Kidney epithelial cell (primary cell): Measurements from ENCODE around the gene MAPKAPK2. TPM values are rescaled to one million over a fixed set of nuclear protein-coding genes. Genes with fewer than 3 reads are reported as not detected.

Experiments used
- DNase-seq: peaks from one replicate; pipeline ENCODE4 v3.0.0-alpha.2; 2010; ENCODE audit warnings: low read depth
- H3K27me3 ChIP-seq: 2 replicates; pipeline ENCODE4 v1.6.0; 2011; ENCODE audit warnings: low read length; ENCODE audit not compliant: control insufficient read depth, insufficient read depth
- H3K36me3 ChIP-seq: 2 replicates; pipeline ENCODE4 v1.5.1; 2011; ENCODE audit warnings: low read length; ENCODE audit not compliant: control insufficient read depth, insufficient read depth
- H3K4me3 ChIP-seq: 2 replicates; pipeline ENCODE4 v1.5.1; 2011; ENCODE audit warnings: low read depth, mild to moderate bottlenecking, control low read depth, low read length
- CTCF ChIP-seq: IDR thresholded peaks from 2 replicates; pipeline ENCODE4 v1.5.1; 2011; ENCODE audit warnings: mild to moderate bottlenecking, moderate library complexity, low read length, control low read depth, inconsistent platforms; ENCODE audit not compliant: insufficient read depth, poor library complexity, severe bottlenecking
- total RNA-seq: library from RNA; depleted of rRNA; stranded (reverse); fragments of >200 nt; gene quantifications from 2 replicates; pipeline ENCODE4 v1.2.3, GENCODE V29; 2015

Gene MAPKAPK2
- total RNA-seq, 1 donor from 2014 or later = 64.0 TPM

- TF ChIP-seq CTCF = no peak
- DNase-seq = no peak
- H3K27me3 ChIP-seq = no peaks in the 10 kb centered on the region
- H3K36me3 ChIP-seq = no peaks in the 10 kb centered on the region
- H3K4me3 ChIP-seq = no peak overlapping the region
Measured at GRCh38 chr1:206742719-206743383, 58.1 kb downstream of the MAPKAPK2 start.

- H3K36me3 ChIP-seq = no peaks in the 10 kb centered on the region
- no peak for TF ChIP-seq CTCF
- DNase-seq = no peak
Measured at GRCh38 chr1:206744683-206745082, 60.0 kb downstream of the MAPKAPK2 start.

GRCh38 chr1:206745301-206745700 is 60.6 kb downstream of the MAPKAPK2 start:
- no peak overlapping the region for H3K4me3 ChIP-seq
- DNase-seq = no peak
- H3K36me3 ChIP-seq = no peaks in the 10 kb centered on the region
- no peak for TF ChIP-seq CTCF
- H3K27me3 ChIP-seq = no peaks in the 10 kb centered on the region

More at GRCh38 chr1:206744683-206745082, 60.0 kb downstream of the MAPKAPK2 start:
- no peaks in the 10 kb centered on the region for H3K27me3 ChIP-seq
- H3K4me3 ChIP-seq = no peak overlapping the region

GRCh38 chr1:206748348-206749030 is 63.8 kb downstream of the MAPKAPK2 start:
- no peaks in the 10 kb centered on the region for H3K36me3 ChIP-seq
- DNase-seq = no peak
- no peak for TF ChIP-seq CTCF
- no peak overlapping the region for H3K4me3 ChIP-seq
- peaks cover 2% of the 10 kb centered on the region for H3K27me3 ChIP-seq

GRCh38 chr1:206751891-206752290 is 67.2 kb downstream of the MAPKAPK2 start:
- DNase-seq = no peak
- no peak for TF ChIP-seq CTCF
- no peaks in the 10 kb centered on the region for H3K36me3 ChIP-seq
- H3K4me3 ChIP-seq = no peak overlapping the region
- peaks cover 2% of the 10 kb centered on the region for H3K27me3 ChIP-seq

- Histone ChIP-seq H3K4me3 (no peak overlapping the region), H3K27me3 (peaks cover 2% of the 10 kb centered on the region), H3K36me3 (no peaks in the 10 kb centered on the region)
- DNase-seq = no peak
- no peak for TF ChIP-seq CTCF
Measured at GRCh38 chr1:206752481-206752880, 67.8 kb downstream of the MAPKAPK2 start.
